DMS153 treated with DMSO at 0.1 percent for 48 hours (cell line): ENCODE measurements around the gene RBP7.

Experiments used
- DNase-seq: peaks from one replicate; lab custom pipeline; 2025; ENCODE audit not compliant: unreplicated experiment; lab: John Stamatoyannopoulos, UW

RBP7 gene

GRCh38 chr1:10064416-10065343 is 67.7 kb downstream of the RBP7 start:
- DNase-seq = no peak

GRCh38 chr1:10065344-10065685 is 68.3 kb downstream of the RBP7 start:
- DNase-seq = no peak
